Measurements from ENCODE around the gene SHC2.
"Not testable (repeated sequence)": the region's sequence is repeated elsewhere in the genome, so short reads cannot be mapped to it uniquely, and the experiment has no call there.

SHC2 gene

DNA sequence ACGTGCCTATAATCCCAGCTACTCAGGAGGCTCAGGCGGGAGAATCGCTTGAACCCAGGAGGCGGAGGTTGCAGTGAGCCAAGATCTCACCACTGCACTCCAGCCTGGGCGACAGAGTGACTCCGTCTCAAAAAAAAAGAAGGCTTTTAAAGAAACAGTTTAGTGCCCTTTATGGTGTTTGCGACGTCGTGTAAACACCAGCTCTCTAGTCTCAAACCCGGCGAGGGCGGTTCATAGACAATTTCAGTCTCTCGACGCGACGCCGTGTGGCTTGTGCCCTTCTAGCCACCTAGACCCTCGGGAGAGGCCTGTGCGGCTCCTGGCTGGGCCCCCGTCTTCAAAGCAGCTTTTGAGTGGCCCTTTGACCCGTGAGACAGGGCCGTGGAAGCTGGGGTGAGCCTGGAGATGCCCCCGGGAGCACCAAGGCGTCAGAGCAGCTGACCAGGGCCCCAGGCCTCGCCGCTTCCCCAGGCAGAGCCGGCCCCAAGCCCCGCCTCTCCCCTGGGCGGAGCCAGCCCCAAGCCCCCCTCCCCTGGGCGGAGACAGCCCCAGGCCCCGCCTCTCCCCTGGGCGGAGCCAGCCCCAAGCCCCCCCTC, 30.4 kb upstream of the SHC2 start:
- DNase-seq: no peak

DNA sequence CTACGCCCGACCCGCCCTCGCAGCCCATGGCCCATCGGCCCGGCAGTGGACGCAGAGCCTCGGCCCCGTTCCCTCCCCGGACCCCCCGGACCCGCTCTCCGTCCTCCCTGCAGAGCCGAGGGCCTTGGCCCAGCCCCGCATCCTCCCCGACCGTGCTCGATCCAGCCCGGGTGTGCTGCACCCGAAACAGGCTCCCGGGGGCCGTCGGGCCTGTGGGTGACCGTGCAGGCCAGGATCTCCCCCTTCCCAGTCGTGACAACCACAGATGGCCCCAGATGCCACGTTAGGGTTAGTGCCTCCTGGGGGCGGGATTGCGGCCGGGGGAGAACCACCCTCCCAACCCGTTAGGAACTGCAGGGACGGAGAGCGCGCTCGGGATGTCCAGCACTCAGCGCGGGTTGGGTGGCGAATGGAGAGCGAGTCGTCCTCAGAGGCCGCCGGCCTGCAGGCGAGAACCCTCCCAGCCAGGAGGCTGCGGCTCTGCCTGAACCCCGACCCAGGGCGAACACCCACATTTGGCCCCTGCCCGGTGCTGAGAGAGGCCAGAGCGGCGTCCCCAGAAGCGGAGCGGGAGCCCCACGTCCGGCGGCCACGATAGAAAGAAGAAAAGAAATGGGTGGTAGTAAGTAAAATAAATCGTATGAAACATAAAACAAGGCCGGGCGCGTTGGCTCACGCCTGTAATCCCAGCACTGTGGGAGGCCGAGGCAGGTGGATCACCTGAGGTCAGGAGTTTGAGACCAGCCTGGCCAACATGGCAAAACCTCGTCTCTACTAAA, 28.8 kb upstream of the SHC2 start:
- DNase-seq: no peak

DNA sequence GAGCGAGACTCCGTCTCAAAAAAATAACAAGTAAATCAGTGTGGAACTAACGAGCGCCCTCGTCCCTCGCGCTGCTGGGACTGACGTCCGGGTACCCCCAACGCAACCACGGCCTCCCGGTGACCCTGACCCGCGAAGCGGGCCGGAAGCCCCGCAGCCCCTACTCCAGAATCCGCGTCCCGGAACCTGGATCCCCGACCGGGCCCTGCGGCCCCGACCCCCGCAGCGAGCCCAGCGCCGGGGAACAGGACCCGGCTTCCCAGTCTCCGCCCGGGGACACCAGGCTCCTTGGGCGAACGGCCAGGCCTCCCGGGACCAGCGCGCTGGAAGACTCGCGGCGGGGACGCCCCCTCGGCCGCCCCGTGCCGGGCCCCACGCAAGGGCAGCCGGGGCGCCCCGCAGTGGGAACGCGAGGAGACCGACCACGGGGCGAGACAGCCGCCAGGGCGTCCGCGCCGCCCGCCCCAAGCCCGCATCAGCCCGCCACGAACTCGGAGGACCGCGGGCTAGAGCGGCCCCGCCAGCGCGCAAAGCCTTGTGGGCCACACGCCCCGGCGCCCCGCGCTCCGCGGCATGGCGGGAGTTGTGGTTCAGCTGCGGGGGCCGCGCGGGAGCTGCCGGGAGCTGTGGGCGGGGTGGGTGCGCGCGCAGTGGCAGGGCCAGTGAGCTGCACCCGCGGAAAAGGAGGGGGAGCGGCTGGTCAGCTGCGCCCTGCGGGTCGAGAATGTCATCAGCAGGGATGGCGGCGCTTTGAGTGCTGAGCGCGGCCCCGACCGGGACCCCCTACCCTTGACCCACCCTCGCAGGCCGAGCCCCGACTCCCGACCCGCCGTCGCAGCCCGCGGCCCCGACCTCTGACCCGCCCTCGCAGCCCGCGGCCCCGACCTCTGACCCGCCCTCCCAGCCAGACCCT, 27.9 kb upstream of the SHC2 start:
- DNase-seq: peak; percentile 86

DNA sequence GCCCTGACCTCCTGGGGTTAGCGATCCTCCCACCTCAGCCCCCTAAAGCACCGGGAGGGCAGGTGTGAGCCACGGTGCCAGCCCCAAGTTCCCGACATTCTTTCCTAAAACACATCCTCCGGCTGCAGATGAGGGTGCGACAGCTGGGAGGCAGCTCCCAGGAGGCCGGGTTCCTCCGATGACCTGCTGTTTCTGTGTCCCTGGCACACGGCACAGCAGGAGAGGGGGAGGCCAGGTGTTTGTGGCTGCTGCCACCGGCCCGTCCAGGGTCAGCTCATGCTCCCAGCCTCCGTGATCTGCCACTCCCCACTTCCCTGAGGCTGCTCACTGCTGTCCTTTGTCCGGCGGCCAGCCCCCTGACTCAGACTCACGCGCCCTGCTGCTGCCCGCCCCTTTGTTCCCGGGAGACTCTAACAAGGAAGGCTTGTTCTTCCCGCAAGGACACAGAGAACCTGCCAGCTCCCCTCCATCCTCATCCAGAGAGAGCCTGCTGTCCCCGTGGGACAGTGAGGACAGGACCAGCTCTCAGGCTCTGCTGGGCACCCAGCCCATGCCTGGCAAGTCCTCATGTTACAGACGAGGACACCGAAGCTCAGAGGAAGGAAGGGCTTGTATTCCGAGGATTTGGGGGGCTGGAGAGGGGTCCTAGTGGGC, 24.9 kb upstream of the SHC2 start:
- no peak for DNase-seq

DNA sequence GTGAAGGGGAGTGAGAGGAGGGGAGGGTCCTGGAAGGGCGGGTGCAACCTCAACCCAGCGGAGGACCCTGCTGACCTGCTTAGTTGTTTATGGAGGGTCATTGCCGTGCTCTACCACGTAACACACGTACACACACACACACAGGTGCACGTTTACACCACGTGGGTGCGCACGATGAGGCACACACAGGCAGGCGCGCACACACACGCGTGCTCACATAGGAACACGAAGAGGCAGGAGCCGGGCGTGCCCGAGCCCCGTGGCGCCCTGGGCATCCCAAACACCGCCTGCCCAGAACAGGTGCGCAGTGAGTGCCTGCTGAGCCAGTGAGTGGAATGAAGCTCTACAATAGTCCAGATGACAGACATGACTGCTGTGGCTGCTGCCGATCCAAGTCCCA, 24.2 kb upstream of the SHC2 start:
- DNase-seq: no peak

DNA sequence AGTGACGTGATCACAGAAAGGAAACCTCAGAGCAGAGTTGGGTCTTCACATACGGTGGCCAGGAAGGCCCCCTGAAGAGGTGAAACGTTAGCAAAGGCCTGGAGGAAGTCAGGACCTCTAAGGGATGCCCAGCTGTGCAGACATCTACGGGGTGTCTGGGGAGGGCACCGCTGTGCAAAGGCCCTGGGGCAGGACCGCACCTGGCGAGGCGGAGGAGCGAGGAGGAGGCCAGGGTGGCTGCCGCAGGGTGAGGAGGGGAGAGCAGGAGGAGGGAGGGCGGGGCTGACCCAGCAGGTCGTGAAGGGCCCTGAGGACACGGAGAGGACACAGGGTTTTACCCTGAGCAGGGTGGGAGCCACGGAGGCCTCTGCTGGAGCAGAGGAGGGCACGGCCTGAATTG, 23.7 kb upstream of the SHC2 start:
- DNase-seq: no peak

- no peak for DNase-seq
Measured at GRCh38 chr19:483332-484072, 22.7 kb upstream of the SHC2 start.

GRCh38 chr19:482186-483041, 21.6 kb upstream of the SHC2 start:
- no peak for DNase-seq

DNA sequence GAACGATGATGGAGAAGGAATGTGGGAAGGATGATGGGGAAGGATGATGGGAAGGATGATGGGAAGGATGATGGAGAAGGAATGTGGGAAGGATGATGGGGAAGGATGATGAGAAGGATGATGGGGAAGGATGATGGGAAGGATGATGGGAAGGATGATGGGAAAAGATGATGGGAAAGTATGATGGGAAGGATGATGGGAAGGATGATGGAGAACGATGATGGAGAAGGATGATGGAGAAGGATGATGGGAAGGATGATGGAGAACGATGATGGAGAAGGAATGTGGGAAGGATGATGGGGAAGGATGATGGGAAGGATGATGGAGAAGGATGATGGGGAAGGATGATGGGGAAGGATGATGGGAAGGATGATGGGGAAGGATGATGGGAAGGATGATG, 20.3 kb upstream of the SHC2 start:
- DNase-seq: not testable (repeated sequence)

GRCh38 chr19:480016-480855, 19.4 kb upstream of the SHC2 start:
- no peak for DNase-seq

- DNase-seq: no peak
Measured at GRCh38 chr19:478976-479375, 18.1 kb upstream of the SHC2 start.

DNA sequence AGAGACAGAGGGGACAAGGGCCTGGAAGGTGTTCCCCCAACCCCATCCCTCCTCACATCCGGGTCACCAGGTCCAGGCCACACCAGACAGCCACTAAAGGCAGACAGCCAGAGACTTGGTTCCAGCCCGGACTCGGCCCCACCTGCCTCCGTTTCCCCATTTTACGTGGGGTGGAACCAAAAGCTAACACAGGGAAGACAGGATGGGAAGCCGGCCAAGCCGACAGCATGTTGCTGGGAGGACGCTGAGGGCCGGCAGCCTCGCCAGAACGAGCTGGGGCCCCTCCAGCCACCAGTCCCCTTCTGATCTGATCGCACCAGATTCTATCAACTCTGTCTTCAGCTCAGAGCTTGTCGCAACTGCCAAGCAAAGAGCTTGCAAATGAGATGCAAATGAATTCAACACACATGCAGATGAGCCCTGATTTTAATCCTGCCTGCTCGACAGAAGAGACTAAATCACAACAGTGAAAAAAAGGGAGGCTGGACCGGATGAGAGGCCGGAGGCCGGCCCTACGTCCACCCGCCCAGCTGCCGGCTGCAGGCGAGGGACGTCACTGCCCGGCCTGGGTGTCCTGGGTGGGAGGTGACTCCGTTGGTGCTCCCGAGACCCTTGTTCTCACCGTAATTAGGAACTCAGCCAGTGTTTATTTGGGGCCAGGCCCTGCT, 17.5 kb upstream of the SHC2 start:
- no peak for DNase-seq

DNA sequence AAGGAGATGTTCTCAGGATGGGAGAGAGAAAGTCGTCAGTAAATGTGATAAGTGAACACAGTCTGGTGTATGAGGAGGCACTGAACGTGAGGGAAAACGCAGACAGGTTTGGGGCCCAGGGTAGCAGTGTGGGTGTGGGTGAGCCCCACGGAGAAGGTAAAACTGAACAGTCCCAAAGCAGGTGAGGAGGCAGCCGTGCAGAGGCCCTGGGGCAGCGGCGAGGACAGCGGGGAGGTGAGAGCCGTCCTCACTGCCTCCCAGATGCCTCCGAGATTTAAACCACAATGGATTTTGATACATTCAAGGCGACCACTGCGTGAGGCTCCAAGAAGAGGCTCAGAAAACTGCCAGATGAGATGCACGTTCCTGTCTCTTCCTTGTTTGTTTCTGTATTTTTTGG, 14.5 kb upstream of the SHC2 start:
- DNase-seq: no peak

DNA sequence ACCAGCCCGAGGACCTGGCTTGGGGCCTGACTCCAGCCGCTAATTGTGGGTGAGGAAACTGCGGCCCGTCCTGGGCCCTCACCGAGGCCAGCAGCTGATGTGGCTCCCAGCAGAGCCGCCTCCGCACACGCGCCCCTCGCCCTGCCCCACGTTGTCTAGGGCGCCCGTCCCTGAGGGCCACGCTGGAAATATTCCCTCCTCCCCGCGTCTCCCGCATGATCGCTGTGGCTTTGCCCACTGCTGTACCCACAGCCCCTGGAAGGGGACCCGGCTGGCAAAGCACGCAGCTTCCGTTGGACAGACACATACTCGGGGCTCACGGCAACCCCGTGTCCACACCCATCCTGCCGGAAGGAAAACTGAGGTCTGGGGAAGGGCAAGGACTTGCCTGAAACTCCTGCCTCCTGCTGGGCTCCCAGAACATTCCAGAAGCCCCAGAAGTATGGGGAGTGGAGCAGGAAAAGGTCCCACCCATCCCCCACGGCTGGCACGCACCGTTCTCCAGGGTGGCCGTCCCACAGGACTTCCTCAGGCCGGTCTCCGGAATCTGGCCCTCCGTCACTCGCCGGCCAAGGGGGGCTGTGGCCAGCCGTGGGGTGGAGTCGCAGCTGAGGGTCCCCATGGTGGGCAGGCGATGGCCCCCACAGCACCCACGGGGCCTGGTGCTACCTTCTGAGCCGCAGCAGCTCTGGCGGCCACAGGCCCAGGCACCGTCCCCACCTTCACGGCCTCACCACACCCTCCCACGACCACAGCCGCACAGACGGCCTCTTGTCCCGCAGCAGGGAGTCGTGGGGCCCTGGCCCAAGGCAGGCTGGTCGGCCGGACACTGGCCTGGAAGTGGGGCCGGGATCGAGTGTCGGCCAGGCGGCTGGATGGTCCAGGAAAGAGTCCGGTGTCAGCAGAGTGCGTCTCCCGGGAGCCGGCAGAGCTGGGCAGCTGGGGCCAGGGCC, 13.6 kb upstream of the SHC2 start:
- no peak for DNase-seq

DNA sequence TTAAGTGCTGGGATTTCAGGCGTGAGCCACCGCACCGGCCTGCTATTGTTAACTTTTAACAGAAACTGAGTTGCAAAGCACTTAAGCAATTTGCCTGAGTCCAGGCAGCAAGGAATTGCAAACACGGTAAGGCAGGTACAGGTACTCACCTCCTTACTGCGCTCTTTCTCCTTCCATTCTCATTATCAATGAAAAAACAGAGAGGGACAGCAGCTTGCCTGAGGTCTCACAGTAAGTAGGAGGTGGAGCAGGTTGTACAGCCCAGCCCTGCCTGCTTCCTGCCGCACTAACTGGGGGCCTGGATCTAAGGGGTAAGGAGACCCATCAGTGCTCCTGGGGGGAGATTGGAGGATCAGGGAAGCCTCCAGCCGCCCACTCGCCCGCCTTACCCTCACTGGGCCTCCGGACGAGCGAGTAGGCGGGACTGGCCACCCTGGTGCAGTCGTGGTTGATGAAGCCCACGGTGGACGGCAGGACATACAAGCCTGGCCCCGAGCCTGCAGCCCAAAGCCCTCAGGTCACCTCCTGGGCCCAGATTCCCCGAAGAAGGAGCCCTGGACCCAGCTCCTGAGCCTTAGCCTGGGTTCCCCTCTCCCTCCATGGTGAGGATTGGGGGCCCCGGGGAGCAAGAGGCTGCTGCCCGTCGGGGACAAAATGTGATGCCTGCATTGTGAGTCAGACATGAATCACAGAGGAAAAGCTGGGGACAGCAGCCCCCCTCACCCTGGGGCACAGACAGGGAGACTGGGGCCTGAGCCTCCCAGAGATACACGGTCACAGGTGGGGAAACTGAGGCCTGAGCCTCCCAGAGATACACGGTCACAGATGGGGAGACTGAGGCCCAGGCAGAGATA, 11.4 kb upstream of the SHC2 start:
- no peak for DNase-seq

GRCh38 chr19:470701-471100, 9.9 kb upstream of the SHC2 start:
- DNase-seq: no peak

- no peak for DNase-seq
Measured at GRCh38 chr19:469833-470232, 9.0 kb upstream of the SHC2 start.

Data from NCI-H2227 treated with DMSO at 0.1 percent for 48 hours (cell line).